Hepatocyte (in vitro differentiated cells): ENCODE data around the gene ABHD8. TPM values are rescaled to one million over a fixed set of nuclear protein-coding genes. Genes with fewer than 3 reads are reported as not detected.

ENCODE experiments used
- DNase-seq: peaks from one replicate; pipeline ENCODE4 v3.0.0-alpha.2; 2016; ENCODE audit warnings: low spot score
- H2AFZ ChIP-seq: fragments of 200-600 bp; sonication (generic); 2 replicates; pipeline ENCODE4 v1.6.0; 2016; ENCODE audit warnings: antibody characterized with exemption, mild to moderate bottlenecking
- H3K27ac ChIP-seq: fragments of 200-600 bp; sonication (generic); 2 replicates; pipeline ENCODE4 v1.5.1; 2016; ENCODE audit warnings: mild to moderate bottlenecking
- H3K27me3 ChIP-seq: fragments of 200-600 bp; sonication (generic); 2 replicates; pipeline ENCODE4 v1.6.1; 2016
- H3K36me3 ChIP-seq: fragments of 200-600 bp; sonication (generic); replicated peaks from 2 replicates; pipeline ENCODE4 v1.5.1; 2016; ENCODE audit warnings: low read depth; ENCODE audit not compliant: insufficient read depth
- H3K4me1 ChIP-seq: fragments of 200-600 bp; sonication (generic); 2 replicates; pipeline ENCODE4 v1.5.1; 2016; ENCODE audit warnings: mild to moderate bottlenecking, moderate library complexity; ENCODE audit not compliant: insufficient read depth
- H3K4me2 ChIP-seq: fragments of 200-600 bp; sonication (generic); 2 replicates; pipeline ENCODE4 v1.6.0; 2016
- H3K4me3 ChIP-seq: fragments of 200-600 bp; sonication (generic); 2 replicates; pipeline ENCODE4 v1.5.1; 2016; ENCODE audit warnings: mild to moderate bottlenecking
- H3K79me2 ChIP-seq: fragments of 200-600 bp; sonication (generic); 2 replicates; pipeline ENCODE4 v1.6.0; 2017; ENCODE audit warnings: mild to moderate bottlenecking
- H3K9me2 ChIP-seq: fragments of 200-600 bp; sonication (generic); replicated peaks from 2 replicates; pipeline ENCODE4 v1.6.0; 2017; ENCODE audit warnings: mild to moderate bottlenecking; ENCODE audit not compliant: insufficient read depth
- H3K9me3 ChIP-seq: fragments of 200-600 bp; sonication (generic); 2 replicates; pipeline ENCODE4 v1.5.1; 2016; ENCODE audit warnings: low read depth, mild to moderate bottlenecking
- H4K20me1 ChIP-seq: fragments of 200-600 bp; sonication (generic); 2 replicates; pipeline ENCODE4 v1.6.0; 2016; ENCODE audit warnings: mild to moderate bottlenecking; ENCODE audit not compliant: insufficient read depth, poor library complexity, severe bottlenecking
- EZH2 ChIP-seq: fragments of 200-600 bp; sonication (generic); IDR thresholded peaks from 2 replicates; pipeline ENCODE4 v1.6.1; 2016; ENCODE audit warnings: antibody characterized with exemption, mild to moderate bottlenecking, borderline replicate concordance
- EZH2phosphoT487 ChIP-seq: fragments of 200-600 bp; sonication (generic); IDR thresholded peaks from one replicate; pipeline ENCODE4 v1.6.1; 2018; ENCODE audit warnings: antibody characterized with exemption, mild to moderate bottlenecking, low read depth, moderate library complexity; ENCODE audit not compliant: unreplicated experiment, severe bottlenecking
- WGBS: methylation state at CpG from one replicate; pipeline ENCODE4 v1.1.6; 2016; ENCODE audit warnings: low lambda C conversion rate; ENCODE audit errors: missing lambda C conversion rate; 5-methylcytosine and 5-hydroxymethylcytosine counted together
- polyA plus RNA-seq: library from polyadenylated mRNA; unstranded; fragments of >200 nt; fragmentation: Nextera tagmentation; extraction: Ambion mirVana; gene quantifications from 2 replicates; pipeline ENCODE4 v1.2.1, GENCODE V29; 2016
- total RNA-seq: library from RNA; depleted of rRNA; stranded (reverse); fragments of >200 nt; gene quantifications from 2 replicates; pipeline ENCODE4 v1.2.3, GENCODE V29; 2014
- TF ChIP-seq, protein P1 (sequence below): fragments of 200-600 bp; sonication (generic); IDR thresholded peaks from 2 replicates; pipeline ENCODE4 v1.5.1; 2016; ENCODE audit warnings: antibody characterized with exemption, mild to moderate bottlenecking; ENCODE audit not compliant: poor library complexity

ABHD8 gene
- total and polyA plus RNA-seq, 2 experiments from 2014 or later: 12.9 to 17.6 TPM

DNA sequence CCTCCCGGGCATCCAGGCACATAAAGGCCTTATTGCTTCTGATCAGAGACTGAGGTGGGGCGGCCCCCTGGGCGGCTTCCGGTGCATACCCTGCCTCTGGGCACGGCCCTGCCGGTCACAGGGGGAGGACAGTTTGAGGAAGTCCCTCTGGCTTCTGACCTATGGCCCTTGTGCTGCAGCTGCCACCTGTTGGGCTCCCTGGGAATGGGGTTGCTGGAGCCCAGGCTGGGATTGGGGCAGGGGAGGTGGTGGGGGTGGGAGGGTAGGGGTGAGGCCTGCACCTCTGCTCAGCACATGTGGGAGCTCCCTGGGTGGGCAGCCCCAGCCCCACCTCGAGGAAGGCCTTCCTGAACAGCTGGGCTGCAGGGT lies 20.7 kb upstream of the ABHD8 start:
- Histone ChIP-seq H3K27me3 (no peaks in the 10 kb centered on the region), H4K20me1 (no peaks in the 10 kb centered on the region), H2AFZ (no peak overlapping the region), H3K4me1 (peaks cover 7% of the 10 kb centered on the region), H3K4me2 (no peak overlapping the region), H3K36me3 (no peaks in the 10 kb centered on the region), H3K9me3 (no peaks in the 10 kb centered on the region), H3K9me2 (no peaks in the 10 kb centered on the region), H3K4me3 (no peak overlapping the region), H3K79me2 (no peaks in the 10 kb centered on the region), H3K27ac (no peak overlapping the region)
- TF ChIP-seq, protein P1, sequence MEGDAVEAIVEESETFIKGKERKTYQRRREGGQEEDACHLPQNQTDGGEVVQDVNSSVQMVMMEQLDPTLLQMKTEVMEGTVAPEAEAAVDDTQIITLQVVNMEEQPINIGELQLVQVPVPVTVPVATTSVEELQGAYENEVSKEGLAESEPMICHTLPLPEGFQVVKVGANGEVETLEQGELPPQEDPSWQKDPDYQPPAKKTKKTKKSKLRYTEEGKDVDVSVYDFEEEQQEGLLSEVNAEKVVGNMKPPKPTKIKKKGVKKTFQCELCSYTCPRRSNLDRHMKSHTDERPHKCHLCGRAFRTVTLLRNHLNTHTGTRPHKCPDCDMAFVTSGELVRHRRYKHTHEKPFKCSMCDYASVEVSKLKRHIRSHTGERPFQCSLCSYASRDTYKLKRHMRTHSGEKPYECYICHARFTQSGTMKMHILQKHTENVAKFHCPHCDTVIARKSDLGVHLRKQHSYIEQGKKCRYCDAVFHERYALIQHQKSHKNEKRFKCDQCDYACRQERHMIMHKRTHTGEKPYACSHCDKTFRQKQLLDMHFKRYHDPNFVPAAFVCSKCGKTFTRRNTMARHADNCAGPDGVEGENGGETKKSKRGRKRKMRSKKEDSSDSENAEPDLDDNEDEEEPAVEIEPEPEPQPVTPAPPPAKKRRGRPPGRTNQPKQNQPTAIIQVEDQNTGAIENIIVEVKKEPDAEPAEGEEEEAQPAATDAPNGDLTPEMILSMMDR: no peak
- TF ChIP-seq EZH2 (no peak), EZH2phosphoT487 (no peak)
- WGBS: 91% methylated on average over 6 of the region's 7 CpGs
- no peak for DNase-seq

DNA sequence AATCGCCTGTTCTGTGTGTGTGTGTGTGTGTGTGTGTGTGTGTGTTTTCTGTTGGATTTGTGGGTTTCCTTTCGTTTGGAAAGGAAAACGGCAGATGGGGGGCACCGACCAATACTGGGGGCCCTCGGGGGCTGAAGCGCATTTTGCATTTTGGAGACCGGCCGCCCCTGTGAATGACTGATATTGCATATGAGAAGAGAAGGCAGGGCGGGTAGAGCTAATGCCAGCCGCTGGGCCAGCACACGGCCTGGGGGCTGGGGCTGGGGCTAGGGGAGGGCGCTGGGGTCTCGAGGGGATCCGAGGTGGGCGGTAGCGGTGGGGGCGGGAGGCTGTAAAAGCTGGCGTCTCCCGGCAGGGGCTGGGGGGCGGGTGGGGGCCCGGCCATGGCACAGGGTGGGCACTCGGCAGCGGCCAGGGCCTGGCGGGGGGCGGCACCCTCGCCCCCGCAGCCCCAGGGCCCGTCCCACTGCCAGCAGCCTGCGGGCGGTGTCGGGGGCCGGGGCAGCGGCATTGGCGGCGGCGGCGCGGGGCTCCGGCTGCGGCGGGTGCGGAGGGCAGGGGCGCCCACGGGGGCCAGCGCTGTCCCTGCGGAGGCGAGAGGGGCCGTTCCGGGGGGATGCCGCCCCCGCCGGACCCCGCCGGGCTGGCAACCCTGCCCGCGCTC lies 20.2 kb upstream of the ABHD8 start:
- no peaks in the 10 kb centered on the region for H3K27me3 ChIP-seq
- no peak overlapping the region for H3K4me2 ChIP-seq
- H3K79me2 ChIP-seq: no peaks in the 10 kb centered on the region
- H3K36me3 ChIP-seq: no peaks in the 10 kb centered on the region
- H3K9me2 ChIP-seq: no peaks in the 10 kb centered on the region
- no peaks in the 10 kb centered on the region for H3K9me3 ChIP-seq
- 94% methylated on average over 14 of the region's 56 CpGs for WGBS
- no peak overlapping the region for H3K4me3 ChIP-seq
- H3K4me1 ChIP-seq: peaks cover 4% of the 10 kb centered on the region
- H4K20me1 ChIP-seq: no peaks in the 10 kb centered on the region
- DNase-seq: no peak
- TF ChIP-seq EZH2phosphoT487: no peak
- TF ChIP-seq EZH2: no peak
- TF ChIP-seq, protein P1: no peak
- H2AFZ ChIP-seq: no peak overlapping the region
- H3K27ac ChIP-seq: no peak overlapping the region

DNA sequence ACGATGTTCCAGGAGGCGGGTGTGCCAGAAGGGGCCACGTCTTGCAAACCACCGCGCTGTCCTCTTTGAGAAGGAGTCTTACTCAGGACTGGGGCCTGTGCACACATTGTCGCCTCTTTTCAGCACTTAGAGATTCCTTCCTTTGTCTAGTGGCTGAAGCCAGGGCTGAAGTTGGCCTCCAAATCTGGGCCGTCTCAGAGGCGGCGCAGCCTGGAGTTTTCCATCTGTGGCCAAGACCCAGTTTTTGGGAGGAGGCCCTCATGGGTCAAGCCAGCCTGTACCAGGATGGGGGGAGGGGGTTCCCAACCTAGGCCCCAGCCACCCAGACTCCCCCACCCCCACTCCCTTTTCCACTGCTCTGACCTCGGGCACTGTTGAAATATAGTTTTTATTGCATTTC lies 19.6 kb upstream of the ABHD8 start:
- H3K36me3 ChIP-seq: no peaks in the 10 kb centered on the region
- no peaks in the 10 kb centered on the region for H3K79me2 ChIP-seq
- WGBS: 90% methylated on average over 10 of the region's 10 CpGs
- H3K4me2 ChIP-seq: no peak overlapping the region
- DNase-seq: no peak
- TF ChIP-seq EZH2phosphoT487: no peak
- TF ChIP-seq EZH2: no peak
- TF ChIP-seq, protein P1: no peak
- H3K27ac ChIP-seq: no peak overlapping the region
- H2AFZ ChIP-seq: no peak overlapping the region
- no peaks in the 10 kb centered on the region for H3K9me2 ChIP-seq
- no peaks in the 10 kb centered on the region for H3K27me3 ChIP-seq
- H3K4me3 ChIP-seq: no peak overlapping the region
- no peaks in the 10 kb centered on the region for H3K9me3 ChIP-seq
- no peaks in the 10 kb centered on the region for H4K20me1 ChIP-seq
- H3K4me1 ChIP-seq: no peaks in the 10 kb centered on the region
